GM12874 (cell line): ENCODE data around the gene TMEM245.

Experiments used
- TF ChIP-seq, protein P1 (sequence below): IDR thresholded peaks from 2 replicates; pipeline ENCODE4 v1.5.1; 2011; ENCODE audit warnings: low read depth, mild to moderate bottlenecking, control low read depth, low read length, moderate library complexity; ENCODE audit not compliant: insufficient read depth

TMEM245 gene

DNA sequence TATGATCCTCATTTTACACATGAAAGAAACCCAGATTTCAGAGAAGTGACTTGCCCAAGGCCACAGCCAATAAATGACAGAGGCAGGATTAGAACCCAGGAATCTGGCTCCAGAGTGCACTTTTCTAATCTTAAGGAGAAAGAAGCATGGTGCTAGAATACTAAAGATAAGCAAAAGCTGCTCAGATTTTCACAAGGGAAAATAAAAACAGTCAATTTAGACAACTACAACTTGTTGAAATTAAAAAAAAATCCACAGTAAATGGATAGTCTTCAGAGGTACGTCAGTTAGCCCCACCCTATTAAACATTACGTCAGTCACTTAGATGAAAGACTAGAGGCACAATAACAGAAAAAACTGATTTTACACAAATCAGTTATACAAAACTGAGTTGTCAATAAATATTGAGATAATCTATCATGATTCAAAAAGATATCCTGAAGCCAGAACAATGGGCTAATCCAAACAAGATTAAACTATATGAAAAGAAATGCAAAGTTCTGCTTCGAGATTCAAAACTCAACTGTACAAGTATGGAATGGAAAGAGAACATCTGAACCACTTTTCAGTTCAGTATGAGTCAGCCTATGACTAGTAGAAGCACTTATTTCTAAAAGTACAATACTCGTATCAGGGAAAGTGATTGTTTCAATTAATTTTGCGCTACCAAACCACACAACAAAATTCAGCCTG lies 9.3 kb downstream of the TMEM245 start:
- TF ChIP-seq, protein P1, sequence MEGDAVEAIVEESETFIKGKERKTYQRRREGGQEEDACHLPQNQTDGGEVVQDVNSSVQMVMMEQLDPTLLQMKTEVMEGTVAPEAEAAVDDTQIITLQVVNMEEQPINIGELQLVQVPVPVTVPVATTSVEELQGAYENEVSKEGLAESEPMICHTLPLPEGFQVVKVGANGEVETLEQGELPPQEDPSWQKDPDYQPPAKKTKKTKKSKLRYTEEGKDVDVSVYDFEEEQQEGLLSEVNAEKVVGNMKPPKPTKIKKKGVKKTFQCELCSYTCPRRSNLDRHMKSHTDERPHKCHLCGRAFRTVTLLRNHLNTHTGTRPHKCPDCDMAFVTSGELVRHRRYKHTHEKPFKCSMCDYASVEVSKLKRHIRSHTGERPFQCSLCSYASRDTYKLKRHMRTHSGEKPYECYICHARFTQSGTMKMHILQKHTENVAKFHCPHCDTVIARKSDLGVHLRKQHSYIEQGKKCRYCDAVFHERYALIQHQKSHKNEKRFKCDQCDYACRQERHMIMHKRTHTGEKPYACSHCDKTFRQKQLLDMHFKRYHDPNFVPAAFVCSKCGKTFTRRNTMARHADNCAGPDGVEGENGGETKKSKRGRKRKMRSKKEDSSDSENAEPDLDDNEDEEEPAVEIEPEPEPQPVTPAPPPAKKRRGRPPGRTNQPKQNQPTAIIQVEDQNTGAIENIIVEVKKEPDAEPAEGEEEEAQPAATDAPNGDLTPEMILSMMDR, result no peak

DNA sequence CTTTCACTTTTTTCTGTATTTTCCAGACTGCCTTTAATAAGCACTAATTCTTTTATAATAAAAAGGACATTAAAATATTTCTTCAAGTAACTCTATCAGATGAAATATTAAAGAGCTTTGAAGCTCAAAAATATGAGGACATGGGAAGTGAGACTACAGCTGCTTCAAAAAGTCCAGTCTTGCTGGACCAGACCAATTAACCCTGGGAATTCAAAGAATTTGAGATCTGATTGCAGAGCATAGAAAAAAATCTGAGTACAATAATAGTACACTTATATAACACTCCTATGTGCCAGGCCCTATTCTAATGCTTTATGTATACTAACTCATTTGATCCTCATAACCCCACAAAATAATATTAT lies 9.8 kb downstream of the TMEM245 start:
- TF ChIP-seq, protein P1, result no peak

DNA sequence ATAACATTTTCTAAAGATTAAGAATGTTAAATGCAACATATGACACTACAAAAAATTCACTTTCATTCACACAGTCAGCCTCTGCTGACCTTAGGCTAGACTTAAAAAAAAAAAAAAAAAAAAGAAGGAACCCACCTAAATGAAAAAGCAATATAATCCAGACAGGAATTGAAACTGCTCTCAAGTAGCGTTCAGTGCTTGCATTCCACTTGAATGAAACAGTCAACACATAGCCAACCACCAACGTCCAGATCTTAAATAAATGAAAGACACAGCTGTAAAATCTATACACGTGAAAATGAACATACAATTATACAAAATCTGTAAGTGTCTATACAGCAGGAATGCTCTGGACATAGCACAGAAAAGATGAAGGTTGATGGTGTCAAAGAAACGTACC lies 11.4 kb downstream of the TMEM245 start:
- TF ChIP-seq, protein P1, result no peak

DNA sequence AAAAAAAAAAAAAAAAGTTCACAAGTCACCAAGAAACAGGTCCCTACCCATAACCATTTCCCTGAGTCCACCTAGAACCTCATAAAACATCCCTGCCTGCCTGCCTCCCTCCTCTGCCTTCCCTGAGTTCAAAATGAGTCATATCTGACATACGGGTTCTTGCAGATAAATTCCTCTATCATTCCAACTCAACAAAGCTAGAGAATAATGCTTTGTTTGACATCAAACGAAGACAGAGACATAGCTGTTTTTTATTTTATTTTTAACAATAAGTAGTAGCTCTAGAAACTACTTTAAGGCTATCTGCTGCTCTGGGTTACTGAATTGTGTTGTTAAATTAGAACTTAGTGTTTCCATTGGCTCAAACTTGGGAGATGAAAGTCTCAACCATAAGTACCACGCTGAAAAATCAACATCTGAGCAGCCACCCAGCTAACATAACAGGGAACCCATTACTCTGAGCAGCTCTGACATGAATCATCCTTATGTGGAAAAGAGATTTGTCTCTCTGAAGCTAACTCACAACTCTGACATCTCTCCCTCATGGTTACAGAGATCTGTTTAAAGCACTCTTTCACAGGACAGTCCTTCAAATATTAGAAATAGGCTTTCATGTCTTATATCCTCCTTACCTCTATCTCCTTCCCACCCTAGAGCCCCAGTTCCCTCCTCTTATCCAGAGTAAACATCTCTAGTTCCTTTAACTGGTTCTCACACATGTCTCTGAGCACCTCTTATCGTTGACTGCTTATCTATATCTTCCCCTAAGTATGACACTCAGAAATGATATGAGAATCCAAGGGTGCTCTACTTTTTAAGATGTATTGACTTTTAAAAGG lies 12.1 kb downstream of the TMEM245 start:
- TF ChIP-seq, protein P1, result no peak

DNA sequence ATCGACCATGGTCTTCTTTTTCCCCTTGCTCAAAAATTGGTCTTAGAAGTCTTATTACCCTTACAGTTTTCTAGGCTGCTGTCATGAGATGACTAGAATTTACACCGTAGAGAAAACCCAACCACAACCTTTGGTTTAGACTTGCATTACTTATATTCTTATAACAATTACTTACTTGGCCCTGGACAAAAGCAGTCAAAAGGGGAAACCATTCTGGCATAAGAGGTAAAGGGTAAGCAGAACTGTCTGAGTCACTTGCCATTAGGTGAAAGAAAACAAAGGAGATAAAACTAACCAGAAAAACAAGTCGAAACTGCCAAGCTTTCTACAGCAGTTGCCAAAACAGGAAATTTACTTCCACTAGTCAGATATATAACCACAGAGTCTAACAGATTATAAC lies 17.9 kb downstream of the TMEM245 start:
- TF ChIP-seq, protein P1, result no peak

DNA sequence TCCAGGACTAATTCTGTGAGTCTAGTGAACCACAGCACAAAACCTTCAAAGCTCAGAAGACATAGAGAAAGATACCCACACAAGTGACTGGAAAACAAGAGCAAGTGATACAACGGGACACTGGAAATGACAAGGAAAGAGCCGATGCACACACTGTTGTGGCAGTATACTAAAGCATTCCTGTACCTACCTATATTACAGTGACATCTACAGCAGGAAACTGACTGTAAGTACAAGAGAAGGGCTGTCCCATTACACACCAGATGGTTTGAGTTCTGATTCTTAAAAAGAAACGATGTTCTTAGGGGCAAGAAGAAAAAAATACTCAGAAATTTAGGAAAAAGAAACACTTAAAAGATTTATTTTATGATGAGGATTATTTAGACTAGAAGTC lies 18.5 kb downstream of the TMEM245 start:
- TF ChIP-seq, protein P1, result no peak

DNA sequence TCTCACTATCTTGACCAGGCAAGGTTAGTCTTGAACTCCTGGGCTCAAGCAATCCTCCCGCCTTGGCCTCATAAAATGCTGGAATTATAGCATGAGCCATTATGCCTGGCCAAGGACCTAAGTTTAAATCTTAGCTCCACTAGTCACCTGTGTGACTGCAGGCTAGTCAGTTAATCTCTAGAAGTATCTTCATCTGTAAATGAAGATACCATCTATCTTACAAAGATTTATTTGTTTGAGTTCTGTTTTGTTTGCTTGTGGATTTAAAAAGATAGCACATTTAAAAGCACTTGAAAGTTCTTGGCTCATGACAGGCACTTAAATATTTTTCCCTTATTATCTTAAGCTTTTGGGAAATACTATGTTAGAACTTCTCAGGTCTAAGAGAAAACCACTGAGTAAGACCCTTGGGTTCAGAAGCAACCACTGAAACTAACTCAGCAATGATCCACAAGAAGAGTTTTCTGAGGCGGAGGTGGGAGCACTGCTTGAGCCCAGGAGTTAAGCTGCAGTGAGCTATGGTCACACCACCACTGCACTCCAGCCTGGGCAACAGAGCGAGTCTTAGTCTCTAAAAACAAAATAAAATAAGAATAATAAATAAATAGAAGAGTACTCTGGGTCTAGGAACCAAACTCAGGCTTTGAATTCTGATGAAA lies 19.1 kb downstream of the TMEM245 start:
- TF ChIP-seq, protein P1, result no peak
